ENCODE data around the gene DCLRE1A. TPM values are rescaled to one million over a fixed set of nuclear protein-coding genes. Genes with fewer than 3 reads are reported as not detected.

DCLRE1A gene
- total and polyA plus RNA-seq, 2 of the 13 experiments (the other 11 are each of a cell fraction or from before 2014, with no cell fraction given), result 6.2 to 19.6 TPM

- TF ChIP-seq YEATS2 (CRISPR knock-in tag; IDR thresholded peaks at IDR 0.05; ENCODE audit: borderline replicate concordance) (peak; percentile 85), POLR2A (IDR thresholded peaks at IDR 0.05; ENCODE audit: insufficient read depth in 1 of 2, low read depth in 2 of 2, low read length in 2 of 2) (peak in 1 of 2 experiments; percentile 31; a peak in 1 of 4 replicates), KMT2B (CRISPR knock-in tag; IDR thresholded peaks at IDR 0.05) (peak; percentile 94), ZNF318 (CRISPR knock-in tag; IDR thresholded peaks at IDR 0.05) (no peak), ZNF598 (CRISPR knock-in tag; IDR thresholded peaks at IDR 0.05; ENCODE audit: borderline replicate concordance) (no peak), TARDBP (CRISPR knock-in tag; IDR thresholded peaks at IDR 0.05) (0 out of 2 replicates have a peak, but pooled peaks have one; percentile 13), POLR2G (IDR thresholded peaks at IDR 0.05; ENCODE audit: low read depth, low read length) (peak; percentile 72), DMAP1 (CRISPR knock-in tag; IDR thresholded peaks at IDR 0.05) (peak; percentile 81), ZBTB38 (CRISPR knock-in tag; IDR thresholded peaks at IDR 0.05) (no peak), KDM2A (CRISPR knock-in tag; IDR thresholded peaks at IDR 0.05; ENCODE audit: borderline replicate concordance, low read depth) (peak; percentile 74; the same call in 1 of the 2 replicates), KAT7 (CRISPR knock-in tag; IDR thresholded peaks at IDR 0.05; ENCODE audit: borderline replicate concordance) (0 out of 2 replicates have a peak, but pooled peaks have one; percentile 1), ZBTB2 (CRISPR knock-in tag; IDR thresholded peaks at IDR 0.05; ENCODE audit: low read depth) (0 out of 2 replicates have a peak, but pooled peaks have one; percentile 3), ZNF784 (CRISPR knock-in tag; IDR thresholded peaks at IDR 0.05; ENCODE audit: borderline replicate concordance) (no peak), NFIC (IDR thresholded peaks at IDR 0.05; ENCODE audit: low read length) (peak; percentile 35; the same call in 1 of the 2 replicates), EP300 (IDR thresholded peaks at IDR 0.05; ENCODE audit: low read depth in 2 of 2, low read length in 2 of 2) (peak in 1 of 2 experiments; percentile 48; a peak in 2 of 4 replicates), EP300 (CRISPR knock-in tag; IDR thresholded peaks at IDR 0.05; ENCODE audit: borderline replicate concordance) (no peak)
Observed at GRCh38 chr10:113854013-113854760, at the start of gene DCLRE1A, which contains the start of gene NHLRC2 (continued).
